GM21723 (cell line): ENCODE data around the gene PAGR1.
A peak's percentile ranks its signal among the peaks of the same experiment; 100 is the strongest.
"Not testable (repeated sequence)": the region's sequence is repeated elsewhere in the genome, so short reads cannot be mapped to it uniquely, and the experiment has no call there.

Experiments used
- ATAC-seq: cut with Tn5 transposase; IDR thresholded peaks from one replicate; pipeline ENCODE4 v1.9.1; 2021; ENCODE audit warnings: mild to moderate bottlenecking, moderate library complexity; ENCODE audit not compliant: unreplicated experiment

Gene PAGR1

GRCh38 chr16:29862383-29862883 is 46.5 kb downstream of the PAGR1 start:
- ATAC-seq: peak; percentile 15

- ATAC-seq: peak; percentile 90
These were observed 47.1 kb downstream of the PAGR1 start, which contains the start of gene CDIPT for GRCh38 chr16:29862884-29863668. Gene CDIPT, minus strand, starts transcription at chr16:29863226. Its CDS starts 369 bp downstream, at chr16:29862857.

GRCh38 chr16:29863669-29863984 is 47.7 kb downstream of the PAGR1 start:
- no peak for ATAC-seq

GRCh38 chr16:29864205-29864604 is 48.3 kb downstream of the PAGR1 start:
- ATAC-seq: no peak

- no peak for ATAC-seq
These were observed 52.6 kb downstream of the PAGR1 start for GRCh38 chr16:29868396-29869009.

GRCh38 chr16:29869067-29869466 is 53.1 kb downstream of the PAGR1 start:
- not testable (repeated sequence) for ATAC-seq
